Mucosa of stomach (tissue), 1 donor: Measurements from ENCODE around the gene MFN2.
"Not testable (repeated sequence)": the region's sequence is repeated elsewhere in the genome, so short reads cannot be mapped to it uniquely, and the experiment has no call there.

Experiments
- H3K27me3 ChIP-seq: one replicate; pipeline ENCODE4 v1.7.0; 2013; ENCODE audit warnings: mild to moderate bottlenecking, low read length; ENCODE audit not compliant: control insufficient read depth, insufficient read depth
- H3K36me3 ChIP-seq: one replicate; pipeline ENCODE4 v1.7.0; 2013; ENCODE audit warnings: low read length; ENCODE audit not compliant: control insufficient read depth, insufficient read depth
- H3K4me1 ChIP-seq: one replicate; pipeline ENCODE4 v1.7.0; 2013; ENCODE audit warnings: mild to moderate bottlenecking, low read length; ENCODE audit not compliant: control insufficient read depth, insufficient read depth
- H3K4me3 ChIP-seq: one replicate; pipeline ENCODE4 v1.7.0; 2013; ENCODE audit warnings: low read length
- H3K9ac ChIP-seq: one replicate; pipeline ENCODE4 v1.7.0; 2013; ENCODE audit warnings: mild to moderate bottlenecking, low read length, moderate library complexity
- H3K9me3 ChIP-seq: one replicate; pipeline ENCODE4 v1.7.0; 2013; ENCODE audit warnings: mild to moderate bottlenecking, low read length, moderate library complexity; ENCODE audit not compliant: control insufficient read depth
- donor health status: Pancreatic carcinoma.

MFN2 gene

DNA sequence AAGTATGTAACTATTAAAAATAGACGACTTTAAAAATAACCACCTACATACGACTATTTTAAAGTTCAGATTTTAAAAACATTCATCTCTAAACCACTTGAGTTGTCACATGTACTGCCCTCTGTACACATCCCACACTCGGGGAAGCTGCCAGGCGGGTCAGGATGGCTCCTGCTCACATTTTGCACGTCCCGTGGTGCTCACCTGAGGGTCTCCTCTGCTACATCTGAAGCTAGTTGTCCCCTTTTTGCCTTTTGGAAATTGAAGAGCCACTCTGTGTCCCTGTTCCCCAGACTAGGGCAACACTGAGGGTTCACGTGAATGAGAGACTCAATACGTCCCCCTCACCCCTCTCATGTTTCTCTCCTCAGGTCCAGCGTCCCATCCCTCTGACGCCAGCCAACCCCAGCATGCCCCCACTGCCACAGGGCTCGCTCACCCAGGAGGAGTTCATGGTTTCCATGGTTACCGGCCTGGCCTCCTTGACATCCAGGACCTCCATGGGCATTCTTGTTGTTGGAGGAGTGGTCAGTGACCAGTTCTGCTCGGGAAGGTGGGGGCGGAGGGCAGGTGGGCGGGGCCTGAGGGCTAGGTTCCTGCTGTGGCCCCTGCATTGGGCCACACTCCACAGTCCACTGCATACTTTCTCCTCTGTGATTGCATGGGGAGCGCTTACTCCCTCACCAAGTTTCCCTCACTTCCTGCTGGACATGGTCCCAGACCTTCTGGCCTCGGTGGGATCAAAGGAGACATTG, 26.1 kb downstream of the MFN2 start:
- Histone ChIP-seq H3K27me3 (no peaks in the 10 kb centered on the region), H3K9me3 (no peaks in the 10 kb centered on the region), H3K4me1 (no peaks in the 10 kb centered on the region), H3K4me3 (no peak overlapping the region), H3K36me3 (peaks cover 32% of the 10 kb centered on the region), H3K9ac (no peak overlapping the region)

DNA sequence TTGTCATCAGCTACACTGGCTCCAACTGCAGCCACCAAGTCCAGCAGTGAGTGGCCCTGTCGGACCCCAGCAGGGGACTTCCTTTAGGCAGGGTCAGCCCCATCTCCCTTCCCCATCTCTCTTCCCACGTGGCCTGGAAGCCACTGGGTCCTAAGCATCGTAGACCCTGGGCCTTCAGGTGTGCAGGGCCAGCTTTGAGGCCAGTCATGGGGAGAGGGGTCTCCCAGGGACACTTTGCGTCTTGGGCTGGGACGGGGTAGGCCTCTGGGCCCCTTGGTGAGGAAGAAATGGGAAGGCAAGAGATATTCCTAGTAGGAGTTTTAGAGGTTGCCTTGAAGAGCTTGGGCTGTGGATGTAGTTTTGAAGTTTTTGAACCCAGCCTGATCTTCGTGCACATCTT, 27.0 kb downstream of the MFN2 start:
- no peak overlapping the region for H3K9ac ChIP-seq
- no peak overlapping the region for H3K4me3 ChIP-seq
- H3K9me3 ChIP-seq = no peaks in the 10 kb centered on the region
- no peaks in the 10 kb centered on the region for H3K27me3 ChIP-seq
- no peaks in the 10 kb centered on the region for H3K4me1 ChIP-seq
- H3K36me3 ChIP-seq = peaks cover 32% of the 10 kb centered on the region

DNA sequence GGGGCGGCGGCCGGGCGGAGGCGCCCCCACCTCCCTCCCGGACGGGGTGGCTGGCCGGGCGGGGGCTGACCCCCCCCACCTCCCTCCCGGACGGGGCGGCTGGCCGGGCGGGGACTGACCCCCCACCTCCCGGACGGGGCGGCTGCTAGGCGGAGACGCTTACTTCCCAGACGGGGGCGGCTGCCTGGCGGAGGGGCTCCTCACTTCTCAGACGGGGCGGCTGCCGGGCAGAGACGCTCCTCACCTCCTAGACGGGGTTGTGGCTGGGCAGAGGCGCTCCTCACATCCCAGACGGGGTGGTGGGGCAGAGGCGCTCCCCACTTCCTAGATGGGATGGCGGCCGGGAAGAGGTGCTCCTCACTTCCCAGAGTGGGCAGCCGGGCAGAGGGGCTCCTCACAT, 28.1 kb downstream of the MFN2 start:
- H3K9ac ChIP-seq, H3K4me3 ChIP-seq, H3K27me3 ChIP-seq, H3K9me3 ChIP-seq, H3K4me1 ChIP-seq: not testable (repeated sequence)
- peaks cover 30% of the 10 kb centered on the region for H3K36me3 ChIP-seq

DNA sequence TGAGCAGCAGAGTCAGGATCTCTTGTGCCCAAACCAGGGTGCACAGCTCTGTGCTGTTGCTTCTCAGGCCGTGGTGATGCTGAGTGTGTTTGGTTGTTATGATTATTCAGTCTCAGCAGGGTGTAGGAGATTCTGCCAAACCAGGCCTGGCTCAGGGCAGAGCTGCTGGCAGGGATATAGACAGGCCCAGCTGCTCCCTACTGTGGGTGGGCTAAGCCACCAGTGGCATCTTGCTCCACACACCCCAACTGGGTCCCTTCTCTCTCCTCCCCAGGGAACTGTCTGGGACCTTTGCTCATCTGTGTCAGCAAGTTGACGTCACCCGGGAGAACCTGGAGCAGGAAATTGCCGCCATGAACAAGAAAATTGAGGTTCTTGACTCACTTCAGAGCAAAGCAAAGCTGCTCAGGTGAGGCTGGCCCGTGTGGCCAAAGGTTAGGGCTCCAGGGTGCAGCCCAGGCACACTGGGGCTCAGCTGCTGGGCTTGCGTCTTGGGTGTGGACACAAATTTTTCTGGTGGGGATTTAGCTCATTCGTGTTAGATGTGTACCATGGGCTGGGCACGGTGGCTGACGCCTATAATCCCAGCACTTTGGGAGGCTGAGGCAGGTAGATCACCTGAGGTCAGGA, 29.2 kb downstream of the MFN2 start:
- H3K36me3 ChIP-seq = peaks cover 30% of the 10 kb centered on the region
- no peaks in the 10 kb centered on the region for H3K27me3 ChIP-seq
- no peak overlapping the region for H3K4me3 ChIP-seq
- H3K4me1 ChIP-seq = no peaks in the 10 kb centered on the region
- H3K9ac ChIP-seq = no peak overlapping the region
- H3K9me3 ChIP-seq = no peaks in the 10 kb centered on the region

DNA sequence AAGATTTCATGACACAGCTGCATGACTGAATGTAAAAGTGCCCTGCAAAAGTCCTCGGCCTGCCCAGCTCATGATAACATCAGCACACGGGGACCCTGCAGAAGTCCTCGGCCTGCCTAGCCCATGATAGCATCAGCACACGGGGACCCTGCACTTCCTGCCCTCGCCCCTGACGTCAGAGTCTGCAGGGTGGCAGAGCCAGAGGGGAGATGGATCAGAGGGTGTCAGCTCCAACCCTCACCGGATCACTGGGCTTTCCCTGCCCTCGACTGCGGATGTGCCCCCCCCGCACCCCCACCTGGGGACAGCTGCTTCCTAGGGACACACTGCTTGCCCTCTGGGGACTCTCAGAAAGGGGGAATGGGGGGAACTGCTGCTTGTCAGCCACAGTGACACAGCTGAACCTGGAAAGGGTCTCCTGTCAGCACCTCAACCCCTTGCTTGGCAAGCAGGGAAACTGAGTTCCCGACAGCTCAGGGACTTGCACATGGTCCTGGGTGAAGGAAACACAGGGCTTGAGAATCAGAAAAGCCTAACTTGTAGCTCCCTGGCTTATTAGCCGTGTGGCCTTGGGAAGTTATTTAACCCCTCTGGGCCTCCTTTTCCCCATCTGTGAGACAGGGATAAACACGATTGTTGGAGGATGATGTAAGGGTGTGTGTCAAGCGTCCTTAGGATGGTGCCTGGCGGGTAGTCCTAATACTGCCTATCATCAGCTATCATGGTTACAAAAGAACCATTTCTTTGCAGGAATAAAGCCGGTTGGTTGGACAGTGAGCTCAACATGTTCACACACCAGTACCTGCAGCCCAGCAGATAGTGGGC, 30.7 kb downstream of the MFN2 start:
- no peaks in the 10 kb centered on the region for H3K4me1 ChIP-seq
- no peak overlapping the region for H3K9ac ChIP-seq
- H3K4me3 ChIP-seq = no peak overlapping the region
- H3K9me3 ChIP-seq = no peaks in the 10 kb centered on the region
- no peaks in the 10 kb centered on the region for H3K27me3 ChIP-seq
- H3K36me3 ChIP-seq = peaks cover 21% of the 10 kb centered on the region

DNA sequence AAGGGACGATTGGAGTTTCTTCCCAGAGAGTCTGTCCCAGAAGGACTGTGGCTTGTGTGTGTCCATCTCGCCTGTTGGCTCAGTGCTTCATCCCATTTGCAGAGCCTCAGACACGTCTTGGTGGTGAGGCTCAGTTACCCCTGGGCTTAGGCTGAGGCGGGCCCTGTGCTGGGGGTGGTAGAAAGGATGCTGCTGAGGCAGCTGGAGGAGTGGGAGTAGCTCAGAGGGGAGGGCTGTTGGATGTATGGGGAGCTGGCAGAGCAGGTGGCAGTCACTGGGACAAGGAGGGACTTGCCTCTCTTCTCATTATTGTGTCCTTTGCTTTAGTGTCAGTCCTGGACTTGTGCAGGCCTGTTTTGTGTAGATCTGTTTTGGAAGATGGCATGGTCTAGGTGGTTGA, 31.8 kb downstream of the MFN2 start:
- Histone ChIP-seq H3K27me3 (no peaks in the 10 kb centered on the region), H3K4me1 (no peaks in the 10 kb centered on the region), H3K9ac (no peak overlapping the region), H3K36me3 (peaks cover 12% of the 10 kb centered on the region), H3K4me3 (no peak overlapping the region), H3K9me3 (no peaks in the 10 kb centered on the region)

DNA sequence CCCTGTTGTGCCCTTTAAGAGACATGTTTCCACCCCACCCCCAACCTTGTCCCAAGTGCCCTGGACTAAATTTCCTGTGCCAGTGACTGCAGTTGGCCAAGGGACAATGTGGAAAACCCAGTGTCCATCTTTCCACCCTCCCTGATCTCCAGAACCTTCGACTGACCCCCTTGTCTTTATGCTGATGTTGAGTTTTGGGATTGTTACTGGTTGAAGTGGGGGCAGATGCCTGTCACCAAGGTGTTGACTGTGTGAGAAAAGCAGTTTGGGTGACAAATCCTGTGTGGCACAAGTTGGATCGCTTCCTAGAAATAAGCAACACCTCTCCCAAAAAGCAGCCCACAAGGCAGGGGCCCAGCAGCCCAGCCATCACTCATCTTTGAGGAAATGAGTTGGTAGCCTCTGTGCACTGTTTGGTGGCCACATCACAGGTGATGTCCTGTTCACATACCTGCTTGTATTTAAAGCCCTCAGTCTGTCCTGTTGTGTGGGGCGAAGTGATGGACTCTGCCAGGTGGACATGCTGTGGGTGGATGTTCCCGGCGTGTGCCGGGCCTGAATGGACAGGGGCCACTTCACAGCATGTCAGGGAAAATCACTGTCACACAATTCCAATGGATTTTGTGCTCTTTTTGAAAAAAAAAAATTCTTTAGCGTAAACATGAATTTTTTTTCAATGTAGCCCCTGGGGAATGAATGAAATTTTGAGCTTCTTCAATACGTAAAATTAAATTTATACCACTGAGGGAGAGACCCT, 32.5 kb downstream of the MFN2 start:
- no peak overlapping the region for H3K9ac ChIP-seq
- no peak overlapping the region for H3K4me3 ChIP-seq
- peaks cover 7% of the 10 kb centered on the region for H3K36me3 ChIP-seq
- H3K4me1 ChIP-seq = no peaks in the 10 kb centered on the region
- H3K27me3 ChIP-seq = no peaks in the 10 kb centered on the region
- H3K9me3 ChIP-seq = no peaks in the 10 kb centered on the region

DNA sequence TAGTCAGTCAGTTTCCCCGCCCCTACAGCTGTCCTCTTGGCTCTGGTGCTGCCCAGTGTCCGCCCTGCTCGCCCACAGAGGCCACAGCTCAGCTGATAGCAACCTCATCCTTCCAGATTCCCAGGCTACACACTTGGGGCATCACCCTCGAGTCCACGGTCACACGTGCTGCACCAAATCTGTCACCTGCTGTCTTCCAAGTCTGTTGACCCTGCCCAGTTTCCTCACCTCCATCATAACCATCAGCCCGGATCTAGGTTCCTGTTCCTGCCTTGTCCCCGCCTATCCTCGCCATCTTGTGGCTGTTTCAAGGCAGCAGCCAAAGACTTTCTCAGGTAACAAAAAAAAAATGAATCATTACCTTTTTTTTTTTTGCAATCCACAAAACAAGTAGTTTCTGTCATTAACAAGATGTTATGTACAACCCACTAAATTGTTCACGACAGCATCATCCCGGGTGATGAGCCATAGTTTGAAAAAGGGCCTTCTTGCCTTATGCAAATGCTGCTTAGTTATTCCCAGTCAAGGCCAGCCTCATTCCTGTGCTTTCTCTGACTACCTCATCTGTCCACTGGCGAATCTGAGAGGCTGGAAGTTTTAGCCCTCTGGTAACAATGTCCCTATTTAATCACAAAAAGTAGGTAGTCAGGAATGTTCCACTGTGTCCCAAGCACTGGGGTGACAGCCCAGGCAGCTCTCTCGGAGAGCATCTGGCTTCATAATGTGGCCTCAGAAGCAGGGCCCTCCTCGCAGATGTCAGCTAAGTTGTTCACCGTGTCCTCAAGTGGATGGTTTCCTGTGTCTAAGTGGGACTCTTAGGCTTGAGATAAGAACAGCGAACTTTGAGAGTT, 34.1 kb downstream of the MFN2 start:
- no peak overlapping the region for H3K9ac ChIP-seq
- H3K27me3 ChIP-seq = no peaks in the 10 kb centered on the region
- H3K36me3 ChIP-seq = peaks cover 7% of the 10 kb centered on the region
- H3K9me3 ChIP-seq = no peaks in the 10 kb centered on the region
- H3K4me1 ChIP-seq = no peaks in the 10 kb centered on the region
- H3K4me3 ChIP-seq = no peak overlapping the region

DNA sequence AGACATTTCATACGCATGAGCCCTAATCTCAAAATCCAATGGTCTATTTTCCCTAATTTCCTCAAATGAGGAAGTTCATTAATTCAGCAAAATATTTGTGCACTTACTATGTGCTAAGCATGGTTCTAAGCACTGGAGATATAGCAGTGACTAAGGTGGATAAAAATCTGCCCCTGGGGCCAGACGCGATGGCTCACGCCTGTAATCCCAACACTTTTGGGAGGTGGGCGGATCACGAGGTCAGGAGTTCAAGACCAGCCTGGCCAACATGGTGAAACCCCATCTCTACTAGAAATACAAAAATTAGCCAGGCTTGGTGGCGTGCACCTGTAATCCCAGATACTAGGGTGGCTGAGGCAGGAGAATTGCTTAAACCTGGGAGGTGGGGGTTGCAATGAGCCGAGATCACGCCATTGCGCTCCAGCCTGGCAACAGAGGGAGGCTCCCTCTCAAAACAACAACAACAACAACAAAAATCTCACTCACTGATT, 34.8 kb downstream of the MFN2 start:
- H3K36me3 ChIP-seq = peaks cover 7% of the 10 kb centered on the region
- H3K9me3 ChIP-seq = no peaks in the 10 kb centered on the region
- H3K4me3 ChIP-seq = no peak overlapping the region
- H3K27me3 ChIP-seq = no peaks in the 10 kb centered on the region
- no peaks in the 10 kb centered on the region for H3K4me1 ChIP-seq
- no peak overlapping the region for H3K9ac ChIP-seq

DNA sequence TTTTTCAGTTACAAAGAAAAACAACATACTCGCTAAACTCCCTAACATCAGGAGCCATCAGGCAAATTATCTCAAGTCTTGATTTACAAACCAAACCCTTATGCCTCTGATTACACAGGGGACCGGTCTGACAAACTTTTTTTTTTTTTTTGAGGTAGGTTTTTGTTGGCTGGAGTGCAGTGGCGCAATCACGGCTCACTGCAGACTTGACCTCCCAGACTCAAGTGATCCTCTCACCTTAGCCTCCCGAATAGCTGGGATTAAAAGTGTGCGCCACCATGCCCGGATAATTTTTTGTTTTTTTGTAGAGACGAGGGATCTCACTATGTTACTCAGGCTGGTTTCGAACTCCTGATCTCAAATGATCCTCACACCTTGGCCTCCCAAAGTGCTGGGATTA, 35.3 kb downstream of the MFN2 start:
- H3K27me3 ChIP-seq = no peaks in the 10 kb centered on the region
- peaks cover 7% of the 10 kb centered on the region for H3K36me3 ChIP-seq
- H3K4me1 ChIP-seq = no peaks in the 10 kb centered on the region
- H3K4me3 ChIP-seq = no peak overlapping the region
- H3K9me3 ChIP-seq = no peaks in the 10 kb centered on the region
- no peak overlapping the region for H3K9ac ChIP-seq

DNA sequence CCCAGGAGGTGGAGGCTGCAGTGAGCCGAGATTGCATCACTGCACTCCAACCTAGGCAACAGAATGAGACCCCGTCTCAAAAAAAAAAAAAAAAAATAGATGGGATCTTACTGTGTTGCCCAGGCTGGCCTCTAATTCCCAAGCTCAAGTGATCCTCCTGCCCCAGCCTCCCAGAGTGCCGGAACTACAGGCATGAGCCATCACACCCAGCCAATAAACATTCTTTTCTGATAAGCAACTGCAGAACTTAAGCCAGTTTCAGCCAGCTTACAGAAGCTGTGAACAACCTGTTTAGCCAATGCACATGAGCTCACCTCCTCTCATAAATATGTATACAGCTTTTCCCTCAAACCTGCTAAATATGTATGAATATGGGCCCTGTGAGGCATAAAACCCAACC, 35.9 kb downstream of the MFN2 start:
- Histone ChIP-seq H3K4me1 (no peaks in the 10 kb centered on the region), H3K9ac (no peak overlapping the region), H3K9me3 (no peaks in the 10 kb centered on the region), H3K36me3 (peaks cover 7% of the 10 kb centered on the region), H3K27me3 (no peaks in the 10 kb centered on the region), H3K4me3 (no peak overlapping the region)
